Skeletal muscle satellite cell (primary cell): Measurements from ENCODE around the gene PPP1R14C.

ENCODE experiments used
- H3K27me3 ChIP-seq: 2 replicates; pipeline ENCODE4 v1.7.0; 2013; ENCODE audit warnings: low read length; ENCODE audit not compliant: control insufficient read depth, insufficient read depth
- H3K36me3 ChIP-seq: 2 replicates; pipeline ENCODE4 v1.7.0; 2013; ENCODE audit warnings: mild to moderate bottlenecking, control low read depth, low read length; ENCODE audit not compliant: insufficient read depth
- H3K4me1 ChIP-seq: 2 replicates; pipeline ENCODE4 v1.7.0; 2013; ENCODE audit warnings: low read length; ENCODE audit not compliant: control insufficient read depth, insufficient read depth
- H3K4me2 ChIP-seq: 2 replicates; pipeline ENCODE4 v1.7.0; 2013; ENCODE audit warnings: mild to moderate bottlenecking, low read length
- H3K4me3 ChIP-seq: 2 replicates; pipeline ENCODE4 v1.7.0; 2013; ENCODE audit warnings: low read length
- H3K9ac ChIP-seq: 2 replicates; pipeline ENCODE4 v1.7.0; 2013; ENCODE audit warnings: mild to moderate bottlenecking, low read depth, low read length, moderate library complexity
- H3K9me3 ChIP-seq: replicated peaks from 2 replicates; pipeline ENCODE4 v1.7.0; 2013; ENCODE audit warnings: mild to moderate bottlenecking, control low read depth, low read length

The PPP1R14C gene

DNA sequence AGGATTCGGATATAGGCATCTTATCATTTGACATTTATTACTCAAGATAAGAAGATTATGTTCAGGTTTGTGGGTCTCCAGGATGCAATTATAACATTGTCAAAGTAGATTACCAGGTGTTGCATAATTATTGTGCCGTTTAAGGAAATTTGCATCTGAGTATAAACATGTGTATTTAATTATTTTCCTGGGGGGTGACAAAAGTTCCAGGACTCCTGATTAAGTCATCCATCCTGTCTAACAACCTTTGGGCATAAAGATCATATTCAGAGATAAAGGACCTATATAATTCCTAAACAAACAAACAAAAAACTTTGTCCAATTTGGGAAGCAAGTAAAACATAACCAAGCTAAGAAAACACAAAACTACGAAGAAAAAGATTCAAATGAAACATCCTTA lies 3.3 kb upstream of the PPP1R14C start:
- Histone ChIP-seq H3K4me3 (no peak overlapping the region), H3K9ac (no peak overlapping the region), H3K36me3 (no peaks in the 10 kb centered on the region), H3K4me1 (peaks cover 10% of the 10 kb centered on the region), H3K27me3 (peaks cover 43% of the 10 kb centered on the region), H3K4me2 (no peak overlapping the region), H3K9me3 (no peaks in the 10 kb centered on the region)

DNA sequence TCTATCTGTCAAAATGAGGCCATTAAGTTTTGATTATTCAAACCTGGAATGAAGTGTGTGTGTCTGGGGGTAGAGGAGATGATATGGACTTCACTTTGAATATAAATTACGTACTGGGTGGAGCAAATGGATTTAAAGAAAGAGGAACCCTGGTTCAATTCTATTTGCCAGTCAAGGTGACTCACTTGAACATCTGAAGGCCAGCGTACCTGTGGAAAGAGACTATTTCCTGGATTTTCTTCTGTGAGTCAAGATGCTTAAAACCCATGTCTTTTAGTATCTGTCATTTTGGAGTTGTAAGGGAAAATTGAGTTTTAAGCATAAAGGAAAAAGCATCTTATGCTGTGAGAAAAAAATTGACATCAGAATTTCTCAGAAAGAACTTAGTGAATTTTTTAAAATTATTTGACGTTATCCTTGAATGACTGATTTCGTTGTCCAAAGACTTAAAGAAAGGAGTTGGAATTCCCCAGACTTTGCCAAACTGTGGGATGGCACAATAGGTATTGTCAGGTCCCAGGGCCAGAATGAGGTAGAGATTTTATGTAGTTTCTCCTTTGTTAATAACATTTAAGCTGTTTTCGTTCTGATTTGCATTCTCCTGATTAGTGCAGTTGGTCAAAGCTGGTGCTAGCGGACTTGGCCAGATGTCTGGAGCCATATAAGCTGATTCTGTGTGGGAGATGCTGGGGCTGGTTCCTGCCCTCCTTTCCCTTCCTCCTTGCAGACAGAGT lies 2.4 kb upstream of the PPP1R14C start:
- Histone ChIP-seq H3K4me3 (no peak overlapping the region), H3K4me2 (no peak overlapping the region), H3K27me3 (peaks cover 52% of the 10 kb centered on the region), H3K9me3 (no peaks in the 10 kb centered on the region), H3K36me3 (no peaks in the 10 kb centered on the region), H3K4me1 (peaks cover 10% of the 10 kb centered on the region), H3K9ac (no peak overlapping the region)

DNA sequence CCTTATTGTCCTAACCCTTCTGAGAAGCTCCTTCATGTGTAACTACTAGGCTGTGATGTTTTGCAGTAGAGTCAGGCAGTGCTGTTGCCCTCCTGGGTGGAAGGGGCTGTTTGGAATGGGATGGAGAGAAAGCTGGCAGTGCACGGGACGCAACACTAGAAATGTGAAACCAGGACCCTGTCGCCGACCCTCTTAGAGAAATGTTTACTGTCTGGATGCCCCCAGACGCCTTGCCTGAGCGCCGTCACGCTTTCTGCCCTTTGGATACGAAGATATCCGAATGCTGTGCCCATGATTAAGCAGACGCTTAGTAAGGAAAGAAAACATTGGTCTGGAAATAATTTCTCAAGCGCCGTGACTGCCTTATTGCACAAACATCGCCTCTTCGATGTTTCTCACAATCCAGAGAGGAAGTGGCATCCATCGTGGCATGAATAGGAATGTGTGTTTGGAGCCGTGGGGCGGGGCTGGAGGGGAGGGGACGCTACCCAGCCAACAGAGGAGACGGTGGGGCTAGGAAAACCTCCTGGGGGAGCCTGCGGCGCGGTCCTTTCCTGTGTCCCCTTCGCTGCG lies 661 bp upstream of the PPP1R14C start:
- H3K4me3 ChIP-seq: peak overlapping the region; percentile 61
- no peaks in the 10 kb centered on the region for H3K36me3 ChIP-seq
- H3K9me3 ChIP-seq: no peaks in the 10 kb centered on the region
- H3K4me1 ChIP-seq: peaks cover 12% of the 10 kb centered on the region
- H3K27me3 ChIP-seq: peaks cover 67% of the 10 kb centered on the region
- peak overlapping the region; percentile 61 for H3K9ac ChIP-seq
- peak overlapping the region; percentile 86 for H3K4me2 ChIP-seq

DNA sequence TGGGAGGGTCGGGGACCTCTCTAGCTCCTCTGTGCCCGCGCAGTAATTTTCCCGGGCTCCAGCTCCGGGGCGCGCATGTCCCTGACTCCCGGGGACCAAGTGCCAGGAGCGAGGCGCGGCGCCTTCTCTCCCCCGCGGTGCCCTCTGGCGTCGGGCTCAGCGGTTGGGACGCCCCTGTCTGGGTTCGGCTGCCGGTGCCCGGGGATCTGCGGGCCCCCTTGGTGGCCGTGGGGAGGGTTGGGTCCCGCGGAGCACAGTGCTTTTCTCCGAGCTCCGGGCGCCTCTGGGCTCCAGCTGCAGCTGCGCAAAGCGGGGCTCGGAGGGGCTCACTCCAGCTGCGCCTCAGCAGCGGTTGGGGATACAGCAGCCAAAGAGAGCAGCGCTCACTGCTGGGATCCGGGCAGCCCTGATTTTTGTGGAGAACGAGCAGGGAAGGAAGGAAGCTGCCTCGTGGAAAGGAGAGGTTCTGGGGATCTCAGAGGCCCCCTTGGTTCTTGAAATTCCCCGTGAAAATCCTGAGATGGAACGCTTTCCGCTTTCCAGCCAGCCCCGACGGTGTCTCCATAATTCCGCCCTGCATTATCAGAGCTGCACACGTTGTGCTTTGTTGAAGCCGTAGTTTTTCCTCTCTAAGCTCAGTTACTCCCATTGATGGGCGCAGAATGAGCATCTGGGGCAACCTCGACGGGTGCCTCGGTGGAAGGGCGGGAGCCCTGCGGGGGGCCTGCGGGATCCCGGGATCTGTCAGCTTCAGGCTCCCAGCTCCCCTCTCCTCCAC lies 861 bp downstream of the PPP1R14C start:
- Histone ChIP-seq H3K4me2 (peak overlapping the region; percentile 86), H3K4me1 (peaks cover 12% of the 10 kb centered on the region), H3K27me3 (peaks cover 81% of the 10 kb centered on the region), H3K9ac (peak overlapping the region; percentile 13), H3K36me3 (no peaks in the 10 kb centered on the region), H3K4me3 (peak overlapping the region; percentile 61), H3K9me3 (no peaks in the 10 kb centered on the region)

DNA sequence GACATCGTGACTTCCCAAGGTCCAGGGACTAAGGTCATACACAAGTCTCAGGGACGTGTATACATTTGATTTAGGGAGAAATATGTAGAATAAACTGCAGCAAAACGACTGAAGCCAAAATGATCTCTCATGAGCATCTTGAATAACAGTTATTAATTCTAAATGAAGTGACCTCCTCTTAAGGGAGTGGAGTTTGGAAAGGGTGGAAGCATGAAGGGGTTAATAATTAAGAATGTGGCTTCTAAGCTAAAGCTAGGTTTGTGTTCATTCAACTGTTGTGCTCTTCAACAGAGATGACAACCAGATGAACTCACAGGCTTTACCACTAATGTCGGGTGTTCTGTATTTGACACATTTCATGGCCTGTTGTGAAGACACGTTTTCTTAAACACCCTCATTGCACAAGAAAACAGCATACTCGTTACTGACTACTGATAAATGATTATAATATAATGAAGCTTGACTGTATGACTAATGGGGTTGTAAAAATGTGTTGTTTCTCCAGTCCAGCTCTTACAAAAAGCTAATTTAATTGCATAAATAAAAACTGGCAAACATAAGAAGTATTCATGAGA lies 1.5 kb downstream of the PPP1R14C start:
- Histone ChIP-seq H3K36me3 (no peaks in the 10 kb centered on the region), H3K4me1 (peaks cover 12% of the 10 kb centered on the region), H3K9ac (no peak overlapping the region), H3K27me3 (peaks cover 82% of the 10 kb centered on the region), H3K4me2 (peak overlapping the region; percentile 86), H3K9me3 (no peaks in the 10 kb centered on the region), H3K4me3 (no peak overlapping the region)

DNA sequence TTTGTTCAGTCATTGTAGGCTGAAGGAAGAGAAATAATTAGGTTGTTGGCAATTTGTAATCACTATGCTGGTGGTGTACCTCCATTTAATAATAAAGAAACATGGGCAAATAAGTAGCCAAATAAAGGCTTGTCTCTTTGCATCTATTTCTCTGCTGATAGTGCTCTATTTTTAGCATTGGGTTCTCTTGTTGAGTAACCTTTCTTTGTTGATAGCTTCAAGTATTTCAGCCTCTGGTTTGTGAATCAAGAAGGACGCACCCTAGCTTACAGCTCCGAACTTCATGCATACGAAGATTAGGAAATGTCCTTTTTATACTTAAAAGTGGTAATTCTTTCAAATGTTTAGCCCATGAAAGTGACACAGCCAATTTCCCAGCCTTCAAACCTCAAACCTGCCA lies 2.6 kb downstream of the PPP1R14C start:
- Histone ChIP-seq H3K4me3 (no peak overlapping the region), H3K9me3 (no peaks in the 10 kb centered on the region), H3K4me1 (peaks cover 12% of the 10 kb centered on the region), H3K4me2 (no peak overlapping the region), H3K36me3 (no peaks in the 10 kb centered on the region), H3K27me3 (peaks cover 82% of the 10 kb centered on the region), H3K9ac (no peak overlapping the region)

DNA sequence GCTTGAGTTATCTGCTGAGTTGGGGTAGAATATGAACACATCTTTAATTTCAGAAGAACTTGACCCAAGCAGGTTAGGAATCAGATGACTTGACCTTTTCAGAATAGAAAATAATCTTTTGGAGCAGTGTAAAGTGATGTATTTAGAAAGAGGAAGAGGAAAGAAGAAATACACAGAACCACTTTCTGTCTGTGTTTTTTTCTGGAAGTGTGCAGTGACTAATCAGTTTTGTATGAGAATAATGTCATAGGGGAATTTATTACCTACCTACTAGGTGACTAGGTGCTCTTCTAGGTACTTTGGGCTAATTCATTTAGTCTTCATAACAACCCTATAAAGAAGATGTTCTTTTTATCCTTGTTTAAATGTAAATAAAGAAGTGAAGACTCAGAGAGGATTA lies 3.0 kb downstream of the PPP1R14C start:
- no peaks in the 10 kb centered on the region for H3K36me3 ChIP-seq
- peaks cover 12% of the 10 kb centered on the region for H3K4me1 ChIP-seq
- H3K4me3 ChIP-seq: no peak overlapping the region
- no peak overlapping the region for H3K9ac ChIP-seq
- peaks cover 82% of the 10 kb centered on the region for H3K27me3 ChIP-seq
- no peak overlapping the region for H3K4me2 ChIP-seq
- no peaks in the 10 kb centered on the region for H3K9me3 ChIP-seq

DNA sequence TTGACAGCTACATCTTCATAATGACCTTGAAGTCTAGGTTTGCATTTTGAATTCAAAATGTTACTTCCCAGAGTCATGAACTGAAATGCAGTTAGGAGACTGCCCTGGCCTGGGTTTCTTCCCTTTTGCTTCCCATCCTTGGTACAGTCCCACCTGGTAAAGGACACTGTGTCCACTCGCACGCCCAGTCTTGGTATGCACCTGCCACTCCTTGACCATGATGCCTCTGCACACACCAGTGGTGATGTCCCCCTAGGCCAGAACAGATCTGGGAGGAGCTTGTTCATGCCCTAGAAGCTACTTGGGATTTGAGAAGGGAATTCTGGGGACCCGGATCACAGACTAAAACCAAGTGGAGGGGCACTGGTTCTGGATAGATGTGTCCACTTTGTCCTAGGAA lies 3.6 kb downstream of the PPP1R14C start:
- no peak overlapping the region for H3K4me2 ChIP-seq
- peaks cover 78% of the 10 kb centered on the region for H3K27me3 ChIP-seq
- no peak overlapping the region for H3K9ac ChIP-seq
- no peaks in the 10 kb centered on the region for H3K36me3 ChIP-seq
- H3K4me3 ChIP-seq: no peak overlapping the region
- H3K9me3 ChIP-seq: no peaks in the 10 kb centered on the region
- peaks cover 12% of the 10 kb centered on the region for H3K4me1 ChIP-seq

DNA sequence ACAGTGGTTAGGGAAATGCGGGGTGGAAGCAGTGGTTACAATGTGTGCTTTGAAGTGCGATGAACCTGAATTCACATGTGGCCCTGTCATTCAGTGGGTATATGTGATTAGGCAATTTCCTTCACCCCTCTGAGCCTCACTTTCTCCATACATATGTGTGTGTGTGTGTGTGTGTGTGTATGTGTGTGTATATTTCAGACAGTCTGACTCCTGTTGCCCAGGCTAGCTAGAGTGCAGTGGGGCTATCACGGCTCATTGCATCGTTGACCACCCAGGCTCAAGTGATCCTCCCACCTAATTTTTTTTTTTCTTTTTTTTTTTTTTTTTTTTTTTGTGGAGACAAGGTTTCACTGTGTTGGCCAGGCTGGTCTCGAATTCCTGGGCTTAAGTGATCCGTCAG lies 6.3 kb downstream of the PPP1R14C start:
- Histone ChIP-seq H3K9ac (no peak overlapping the region), H3K4me1 (peaks cover 3% of the 10 kb centered on the region), H3K27me3 (peaks cover 70% of the 10 kb centered on the region), H3K4me2 (no peak overlapping the region), H3K9me3 (no peaks in the 10 kb centered on the region), H3K36me3 (no peaks in the 10 kb centered on the region), H3K4me3 (no peak overlapping the region)

DNA sequence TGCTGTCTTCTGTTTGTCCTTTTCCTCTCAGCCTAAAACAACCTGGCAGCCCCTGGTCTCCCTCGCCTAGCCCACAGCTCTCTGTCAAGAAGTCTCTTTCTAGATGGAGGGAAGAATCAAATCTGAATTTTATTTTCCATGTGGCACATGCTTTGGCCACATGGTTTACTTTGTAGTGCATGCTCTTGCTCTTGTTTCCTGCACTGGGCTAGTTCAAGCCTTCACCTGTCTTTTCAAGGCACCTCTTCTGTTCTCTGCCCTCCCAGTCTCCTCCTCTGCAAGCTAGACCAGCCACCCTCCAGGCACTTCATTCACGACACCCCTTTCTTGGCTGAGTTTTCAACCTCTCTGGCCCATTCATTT lies 7.6 kb downstream of the PPP1R14C start:
- no peaks in the 10 kb centered on the region for H3K9me3 ChIP-seq
- no peaks in the 10 kb centered on the region for H3K36me3 ChIP-seq
- H3K4me2 ChIP-seq: no peak overlapping the region
- peaks cover 3% of the 10 kb centered on the region for H3K4me1 ChIP-seq
- no peak overlapping the region for H3K4me3 ChIP-seq
- no peak overlapping the region for H3K9ac ChIP-seq
- peaks cover 63% of the 10 kb centered on the region for H3K27me3 ChIP-seq

DNA sequence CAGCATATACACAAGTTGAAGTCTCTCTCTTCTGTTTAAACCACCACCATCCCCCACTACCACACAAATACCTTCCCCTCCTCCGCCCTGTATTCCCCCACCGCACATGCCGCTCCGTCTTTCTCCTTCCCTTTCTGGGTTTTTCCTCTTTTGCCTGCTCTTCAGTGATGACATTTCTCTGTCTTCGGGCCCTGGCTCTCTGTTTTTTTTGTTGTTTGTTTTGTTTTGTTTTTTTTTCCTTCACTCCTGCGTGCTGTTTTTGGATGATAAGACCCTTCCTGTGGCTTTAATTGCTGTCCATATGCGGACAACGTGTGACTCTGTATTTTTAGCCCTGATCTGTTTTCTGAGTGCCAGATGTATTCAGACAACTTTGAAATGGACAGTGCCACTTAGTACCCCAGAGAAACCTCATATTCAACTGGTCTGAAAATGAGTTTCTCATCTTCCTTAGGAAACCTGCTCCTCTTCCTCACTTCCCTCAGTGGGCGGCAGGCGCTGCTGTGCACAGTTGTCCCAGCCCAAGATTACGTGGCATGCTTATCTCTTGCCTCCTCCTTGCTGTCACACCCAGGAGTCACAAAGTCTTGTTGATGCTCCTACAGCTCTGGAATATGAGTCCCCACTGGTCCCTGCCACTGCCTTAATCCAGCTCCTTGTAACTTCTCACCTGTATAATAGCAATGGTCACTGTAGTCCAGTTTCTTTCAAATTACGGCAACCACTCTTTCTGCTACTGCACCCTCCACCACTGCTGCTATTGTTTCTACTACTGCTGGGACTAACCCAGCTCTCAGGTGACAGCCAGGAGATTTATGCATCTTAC lies 8.2 kb downstream of the PPP1R14C start:
- no peak overlapping the region for H3K4me3 ChIP-seq
- no peak overlapping the region for H3K4me2 ChIP-seq
- H3K9ac ChIP-seq: no peak overlapping the region
- no peaks in the 10 kb centered on the region for H3K9me3 ChIP-seq
- H3K36me3 ChIP-seq: no peaks in the 10 kb centered on the region
- no peaks in the 10 kb centered on the region for H3K4me1 ChIP-seq
- H3K27me3 ChIP-seq: peaks cover 57% of the 10 kb centered on the region
